Activated CD4-positive, alpha-beta T cell treated with anti-CD3 and anti-CD28 coated beads, Interleukin-2, amount 50 U/mL, for 4 hours (primary cell): ENCODE measurements around the gene CCAR1.
"Not testable (repeated sequence)": the region's sequence is repeated elsewhere in the genome, so short reads cannot be mapped to it uniquely, and the experiment has no call there.

ENCODE experiments used
- DNase-seq, 2 experiments: peaks; one replicate each; pipeline ENCODE4 v3.0.0-alpha.2; 2020

The CCAR1 gene

GRCh38 chr10:68759223-68759863, 38.3 kb downstream of the CCAR1 start:
- DNase-seq, result no peak

- no peak for DNase-seq
Observed at GRCh38 chr10:68759967-68760366, 38.9 kb downstream of the CCAR1 start.

GRCh38 chr10:68767407-68767806, 46.4 kb downstream of the CCAR1 start:
- DNase-seq, result not testable (repeated sequence)

DNA sequence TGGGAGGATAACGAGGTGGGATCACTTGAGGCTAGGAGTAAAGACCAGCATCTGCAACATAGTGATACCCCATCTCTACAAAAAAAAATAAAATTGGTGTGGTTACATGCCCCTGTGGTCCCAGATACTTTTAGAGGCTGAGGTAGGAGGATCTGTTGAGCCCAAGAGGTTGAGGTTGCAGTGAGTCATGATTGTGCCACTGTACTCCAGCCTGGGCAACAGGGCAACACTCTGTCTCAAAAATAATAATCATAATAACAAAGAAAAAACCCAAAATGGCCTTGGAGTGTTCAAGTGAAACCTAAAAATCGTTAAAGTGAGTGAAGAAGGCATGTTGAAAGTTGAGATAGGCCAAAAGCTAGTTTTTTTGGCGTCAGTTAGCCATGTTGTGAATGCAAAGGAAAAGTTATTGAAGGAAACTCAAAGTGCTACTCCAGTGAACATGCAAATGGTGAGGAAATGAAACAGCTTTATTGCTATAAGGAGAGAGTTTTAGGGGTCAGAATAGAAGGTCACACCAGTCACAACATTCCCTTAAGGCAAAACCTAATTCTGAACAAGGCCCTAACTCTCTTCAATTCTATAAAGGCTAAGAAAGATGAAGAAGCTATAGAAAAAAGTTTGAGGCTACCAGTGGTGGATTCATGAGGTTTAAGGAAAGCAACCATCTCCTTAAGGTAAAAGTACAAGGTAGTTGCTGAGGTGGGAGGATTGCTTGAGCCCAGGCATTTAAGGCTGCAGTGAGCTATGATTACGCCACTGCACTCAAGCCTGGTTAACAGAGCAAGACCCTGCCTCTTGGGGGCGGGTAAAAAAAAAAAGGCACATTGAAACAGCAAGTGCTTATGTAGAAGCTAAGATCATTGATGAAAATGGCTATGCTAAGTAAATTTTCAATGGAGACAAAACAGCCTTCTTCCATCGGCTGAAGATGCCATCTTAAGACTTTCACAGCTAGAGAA, 60.9 kb downstream of the CCAR1 start:
- DNase-seq, result no peak

DNA sequence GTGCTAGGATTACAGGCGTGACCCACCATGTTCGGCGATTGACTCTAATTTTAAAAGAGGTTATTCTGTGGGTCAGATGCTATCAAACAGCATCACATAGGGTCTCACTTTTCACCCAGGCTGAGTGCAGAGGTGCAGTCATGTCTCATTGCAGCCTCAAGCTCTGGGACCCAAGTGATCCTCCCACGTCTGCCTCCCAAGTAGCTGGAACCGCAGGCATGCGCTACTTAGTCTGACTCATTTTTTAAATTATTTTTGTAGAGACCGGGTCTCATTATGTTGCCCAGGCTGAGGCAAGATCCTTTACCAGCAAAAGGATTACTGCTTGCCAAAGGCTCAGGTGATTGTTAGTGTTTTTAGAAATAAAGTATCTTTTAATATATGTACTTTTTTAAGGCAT, 63.4 kb downstream of the CCAR1 start:
- no peak for DNase-seq

DNA sequence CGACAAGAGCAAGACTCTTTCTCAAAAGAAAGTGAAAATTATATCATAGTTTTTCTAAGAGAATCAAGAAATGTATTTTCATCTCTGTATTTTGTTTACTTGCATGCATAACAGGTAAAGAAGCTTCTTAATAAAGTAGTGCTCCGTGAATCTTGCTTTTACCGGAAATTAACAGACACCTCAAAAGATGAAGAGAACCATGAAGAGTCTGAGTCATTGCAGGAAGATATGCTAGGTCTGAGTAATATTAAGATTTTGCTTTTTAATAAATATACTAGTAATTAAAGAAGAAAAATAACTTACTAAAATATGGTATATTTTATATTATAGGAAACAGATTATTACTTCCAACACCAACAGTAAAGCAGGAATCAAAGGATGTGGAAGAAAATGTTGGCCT, 66.8 kb downstream of the CCAR1 start:
- no peak for DNase-seq

- DNase-seq, result no peak
Observed at GRCh38 chr10:68790476-68790875, 69.4 kb downstream of the CCAR1 start.

DNA sequence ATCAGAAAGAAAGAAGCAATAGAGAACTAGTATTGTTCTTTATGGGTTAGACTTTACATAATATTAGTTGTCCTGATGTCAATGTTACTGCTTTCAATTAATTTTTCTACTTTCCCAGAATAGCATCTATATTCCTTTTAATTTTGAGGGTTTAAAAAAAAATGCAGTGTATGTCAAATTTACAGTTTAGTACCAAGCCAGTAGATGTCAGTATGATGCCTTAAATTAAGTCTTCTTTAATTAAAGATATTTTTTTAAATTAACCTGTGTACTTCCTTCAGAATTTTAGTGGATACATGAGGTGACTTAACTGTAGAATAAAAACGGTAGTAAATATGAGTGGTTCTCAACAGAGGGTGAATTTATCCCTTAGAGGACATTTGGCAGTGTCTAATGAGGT, 71.1 kb downstream of the CCAR1 start:
- no peak for DNase-seq

DNA sequence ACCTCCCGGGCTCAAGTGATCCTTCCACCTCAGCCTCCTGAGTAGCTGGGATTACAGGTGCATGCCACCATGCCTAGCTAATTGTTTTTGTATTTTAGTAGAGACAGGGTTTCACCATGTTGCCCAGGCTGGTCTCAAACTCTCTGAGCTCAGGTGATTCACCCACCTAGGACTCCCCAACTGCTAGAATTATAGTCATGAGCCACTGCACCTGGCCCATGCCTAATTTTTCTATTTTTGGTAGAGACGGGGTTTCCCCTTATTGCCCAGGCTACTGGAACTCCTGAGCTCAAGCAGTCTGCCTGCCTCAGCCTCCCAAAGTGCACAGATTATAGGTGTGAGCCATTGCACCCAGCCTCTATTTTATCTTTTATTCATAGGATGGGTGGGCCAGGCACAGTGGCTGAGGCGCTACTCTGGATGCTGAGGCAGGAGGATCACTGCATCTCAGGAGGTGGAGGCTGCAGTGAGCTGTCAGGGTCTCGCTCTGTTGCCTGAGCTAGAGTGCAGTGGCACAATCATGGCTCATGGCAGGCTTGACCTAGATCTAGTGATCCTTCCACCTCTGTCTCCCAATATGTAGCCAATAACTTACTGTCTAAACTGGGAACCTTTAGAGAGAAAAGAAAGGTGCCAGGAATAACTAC, 75.0 kb downstream of the CCAR1 start:
- DNase-seq, result no peak

DNA sequence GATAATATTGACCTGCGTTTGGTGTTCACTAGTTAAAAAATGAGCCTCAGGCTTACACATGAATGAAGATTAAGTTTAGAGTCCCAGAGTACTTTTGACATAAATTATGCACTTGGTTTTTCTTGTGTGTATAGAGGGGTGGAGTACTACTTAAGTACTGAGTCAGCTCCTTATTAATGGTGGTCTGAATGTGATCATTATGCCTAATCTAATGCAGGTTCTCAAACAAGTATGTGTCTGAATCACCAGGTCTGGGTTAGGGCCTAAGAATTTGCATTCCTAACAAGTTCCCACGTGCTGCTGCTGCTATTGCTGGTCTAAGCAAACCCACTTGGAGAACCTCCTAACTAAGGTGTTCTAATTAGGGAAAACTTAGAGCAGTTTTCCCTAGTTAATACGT, 75.6 kb downstream of the CCAR1 start:
- no peak for DNase-seq

DNA sequence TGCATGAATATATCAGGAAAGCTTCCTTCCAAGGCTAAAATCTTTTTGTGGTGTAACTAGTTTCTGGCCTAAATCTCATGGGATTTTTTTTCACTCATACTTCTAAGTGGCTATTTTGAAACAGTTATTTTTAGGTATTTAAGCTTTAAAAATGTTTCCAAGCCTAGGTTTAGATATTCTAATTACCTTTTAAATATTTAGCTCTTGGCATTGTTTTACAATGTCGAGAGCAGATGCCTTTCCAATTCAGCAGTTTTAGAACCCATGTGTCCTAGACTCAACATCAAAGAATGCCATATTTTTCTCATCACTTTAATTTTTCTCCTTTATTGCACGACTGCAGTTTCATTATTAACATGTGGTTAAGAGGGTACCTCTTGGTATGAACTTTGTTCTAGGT, 79.2 kb downstream of the CCAR1 start:
- no peak for DNase-seq

GRCh38 chr10:68804692-68805091, 83.7 kb downstream of the CCAR1 start:
- no peak for DNase-seq

- not testable (repeated sequence) for DNase-seq
Observed at GRCh38 chr10:68810830-68811229, 89.8 kb downstream of the CCAR1 start.

- DNase-seq, result no peak
Observed at GRCh38 chr10:68811314-68812009, 90.4 kb downstream of the CCAR1 start.

DNA sequence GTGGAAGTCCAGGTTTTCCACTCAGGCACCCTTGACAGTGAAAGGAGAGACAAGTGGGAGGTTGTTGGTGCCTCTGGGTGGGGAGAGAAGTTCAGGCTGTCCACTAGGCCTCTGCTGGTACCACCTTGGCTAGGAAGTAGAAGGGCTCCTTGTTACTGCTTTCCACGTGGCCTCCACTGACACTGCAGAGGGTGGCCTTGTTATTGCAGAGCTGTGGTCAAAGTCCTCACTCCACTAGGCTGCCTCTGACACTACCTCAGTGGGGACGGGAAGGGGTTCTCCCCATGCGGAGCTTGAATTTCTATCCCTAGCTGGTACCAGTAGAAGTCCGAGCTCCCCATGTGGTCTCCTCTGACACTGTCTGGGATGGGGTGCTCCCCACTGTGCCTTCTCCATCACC, 91.4 kb downstream of the CCAR1 start:
- no peak for DNase-seq

DNA sequence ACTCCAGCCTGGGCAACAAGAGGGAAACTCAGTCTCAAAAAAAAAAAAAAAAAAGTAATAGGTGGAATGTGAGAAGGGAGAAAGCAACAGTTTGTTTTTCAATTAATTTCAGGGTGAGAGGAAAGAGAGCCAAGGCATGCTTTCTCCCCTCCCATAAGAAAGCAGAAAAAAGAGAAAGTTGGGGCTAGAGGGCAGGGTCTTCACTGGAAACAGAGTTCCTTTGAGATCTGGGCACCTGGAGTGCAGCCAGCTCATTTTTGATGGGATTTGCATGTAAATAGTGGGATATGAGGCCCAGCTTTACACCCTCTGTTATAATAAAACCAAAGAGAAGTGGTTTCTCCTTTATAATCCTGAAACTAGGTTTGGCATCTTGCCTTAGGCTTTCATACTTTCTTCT, 92.5 kb downstream of the CCAR1 start:
- DNase-seq, result no peak

DNA sequence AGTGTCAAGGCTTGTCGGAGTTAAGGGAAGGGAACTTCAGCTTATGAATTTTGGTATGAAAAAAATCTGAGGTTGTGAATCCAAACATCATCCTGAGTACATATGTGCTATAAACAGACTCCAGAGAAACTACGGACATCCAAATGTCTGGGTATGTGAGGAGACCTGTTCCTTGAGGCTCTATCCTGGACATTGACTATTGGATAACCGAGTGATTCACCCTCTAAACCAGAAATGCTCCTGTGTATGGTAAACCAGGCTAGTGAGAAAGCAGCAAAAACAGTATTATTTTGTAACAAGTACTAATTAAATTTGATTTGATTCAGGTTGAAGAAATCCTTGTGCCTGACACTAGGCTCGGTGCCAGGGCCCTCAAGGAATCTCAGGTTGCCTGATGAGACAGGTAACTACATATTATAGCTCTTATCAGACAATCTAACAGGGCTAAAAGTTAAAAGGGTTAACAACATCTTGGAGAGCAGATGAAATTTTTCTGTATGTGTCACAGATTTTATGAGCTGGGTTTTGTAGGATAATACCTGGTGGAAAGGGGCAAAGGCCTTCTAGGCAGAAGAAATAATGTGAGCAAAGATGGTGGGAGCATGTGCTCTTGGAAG, 95.9 kb downstream of the CCAR1 start:
- DNase-seq, result no peak

DNA sequence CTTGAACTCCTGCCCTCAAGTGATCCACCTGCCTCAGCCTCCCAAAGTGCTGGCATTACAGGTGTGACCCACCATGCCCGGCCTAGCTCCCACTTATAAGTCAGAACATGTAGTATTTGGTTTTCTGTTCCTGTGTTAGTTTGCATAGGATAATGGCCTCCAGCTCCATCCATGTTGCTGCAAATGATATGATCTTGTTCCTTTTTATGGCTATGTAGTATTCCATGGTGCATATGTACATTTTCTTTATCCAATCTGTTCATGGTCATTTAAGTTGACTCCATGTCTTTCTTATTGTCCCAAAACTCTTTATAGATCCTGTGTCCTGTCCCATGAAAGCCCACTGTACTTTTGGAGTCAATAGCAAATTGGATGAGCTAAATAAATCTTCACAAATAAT, 99.3 kb downstream of the CCAR1 start:
- DNase-seq, result not testable (repeated sequence)

DNA sequence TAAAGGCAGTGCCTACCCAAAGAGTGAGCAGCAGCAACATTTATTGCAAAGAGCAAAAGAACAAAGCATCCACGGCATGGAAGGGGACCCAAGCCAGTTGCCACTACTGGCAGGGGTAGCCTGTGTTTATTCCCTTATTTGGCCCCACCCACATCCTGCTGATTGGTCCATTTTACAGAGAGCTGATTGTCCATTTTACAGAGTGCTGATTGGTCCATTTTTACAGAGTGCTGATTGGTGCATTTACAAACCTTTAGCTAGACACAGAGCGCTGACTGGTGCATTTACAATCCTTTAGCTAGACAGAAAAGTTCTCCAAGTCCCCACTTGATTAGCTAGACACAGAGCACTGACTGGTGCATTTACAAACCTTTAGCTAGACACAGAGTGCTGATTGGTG, 101.6 kb downstream of the CCAR1 start:
- not testable (repeated sequence) for DNase-seq

- peak; percentile 50 to 51 for DNase-seq
Observed at GRCh38 chr10:68826764-68827591, 105.9 kb downstream of the CCAR1 start, which contains the start of gene STOX1. STOX1 (plus strand) TSS chr10:68827531; CDS start chr10:68827624, 93 bp downstream.

GRCh38 chr10:68827592-68827959, 106.5 kb downstream of the CCAR1 start:
- not testable (repeated sequence) for DNase-seq
